SIG-M5 treated with dmso at 0.1 percent for 504 hours (cell line): ENCODE data around the gene PILRA.
"Not testable (repeated sequence)": the region's sequence is repeated elsewhere in the genome, so short reads cannot be mapped to it uniquely, and the experiment has no call there.

Experiments
- DNase-seq: peaks from one replicate; lab custom pipeline; 2025; ENCODE audit not compliant: unreplicated experiment; lab: John Stamatoyannopoulos, UW

The PILRA gene

GRCh38 chr7:100376066-100376465, 2.8 kb downstream of the PILRA start:
- no peak for DNase-seq

- no peak for DNase-seq
Measured at GRCh38 chr7:100378114-100378755, 4.9 kb downstream of the PILRA start.

GRCh38 chr7:100380196-100380595, 6.9 kb downstream of the PILRA start:
- DNase-seq = peak; percentile 35

- not testable (repeated sequence) for DNase-seq
Measured at GRCh38 chr7:100381531-100382233, 8.4 kb downstream of the PILRA start.

- not testable (repeated sequence) for DNase-seq
Measured at GRCh38 chr7:100382234-100382853, 9.1 kb downstream of the PILRA start.

GRCh38 chr7:100384628-100385294, 11.5 kb downstream of the PILRA start:
- DNase-seq = no peak

- no peak for DNase-seq
Measured at GRCh38 chr7:100386940-100387339, 13.7 kb downstream of the PILRA start.

- DNase-seq = no peak
Measured at GRCh38 chr7:100387695-100388094, 14.4 kb downstream of the PILRA start.

- DNase-seq = no peak
Measured at GRCh38 chr7:100389437-100390088, 16.3 kb downstream of the PILRA start.

- DNase-seq = no peak
Measured at GRCh38 chr7:100390286-100391009, 17.2 kb downstream of the PILRA start.

GRCh38 chr7:100393233-100393905, 20.1 kb downstream of the PILRA start:
- no peak for DNase-seq

GRCh38 chr7:100394077-100394476, 20.8 kb downstream of the PILRA start:
- no peak for DNase-seq

- peak; percentile 96 for DNase-seq
Measured at GRCh38 chr7:100396421-100396982, 23.2 kb downstream of the PILRA start.

GRCh38 chr7:100397315-100398081, 24.2 kb downstream of the PILRA start:
- DNase-seq = no peak

GRCh38 chr7:100398239-100398638, 25.0 kb downstream of the PILRA start:
- DNase-seq = no peak

GRCh38 chr7:100400041-100400440, 26.8 kb downstream of the PILRA start:
- no peak for DNase-seq

GRCh38 chr7:100400656-100401055, 27.4 kb downstream of the PILRA start:
- no peak for DNase-seq

- DNase-seq = no peak
Measured at GRCh38 chr7:100401811-100402210, 28.5 kb downstream of the PILRA start.

GRCh38 chr7:100402241-100402640, 29.0 kb downstream of the PILRA start:
- DNase-seq = no peak
